T-helper 2 cell treated with Interferon-gamma antibody and Interleukin-4, amounts not matched to agents 5 μg/mL and 100 μg/mL, for 36 hours (primary cell): ENCODE measurements around the gene SLC26A11.
"Not testable (repeated sequence)": the region's sequence is repeated elsewhere in the genome, so short reads cannot be mapped to it uniquely, and the experiment has no call there.

Experiments
- DNase-seq: peaks from one replicate; pipeline ENCODE4 v3.0.0; 2021; ENCODE audit warnings: low spot score
- H3K27ac Mint-ChIP-seq: one replicate; pipeline ENCODE4 v1.8.0; 2021; ENCODE audit warnings: mild to moderate bottlenecking, mixed read lengths
- H3K27me3 Mint-ChIP-seq: one replicate; pipeline ENCODE4 v1.8.0; 2021; ENCODE audit warnings: low read depth, mixed read lengths
- H3K36me3 Mint-ChIP-seq: one replicate; pipeline ENCODE4 v1.8.0; 2021; ENCODE audit warnings: low read depth, mixed read lengths
- H3K4me1 Mint-ChIP-seq: one replicate; pipeline ENCODE4 v1.8.0; 2021; ENCODE audit warnings: low read depth, mixed read lengths
- H3K4me3 Mint-ChIP-seq: one replicate; pipeline ENCODE4 v1.8.0; 2022; ENCODE audit warnings: mild to moderate bottlenecking, moderate library complexity, mixed read lengths
- H3K9me3 Mint-ChIP-seq: one replicate; pipeline ENCODE4 v1.8.0; 2021; ENCODE audit warnings: mixed read lengths

The SLC26A11 gene

DNA sequence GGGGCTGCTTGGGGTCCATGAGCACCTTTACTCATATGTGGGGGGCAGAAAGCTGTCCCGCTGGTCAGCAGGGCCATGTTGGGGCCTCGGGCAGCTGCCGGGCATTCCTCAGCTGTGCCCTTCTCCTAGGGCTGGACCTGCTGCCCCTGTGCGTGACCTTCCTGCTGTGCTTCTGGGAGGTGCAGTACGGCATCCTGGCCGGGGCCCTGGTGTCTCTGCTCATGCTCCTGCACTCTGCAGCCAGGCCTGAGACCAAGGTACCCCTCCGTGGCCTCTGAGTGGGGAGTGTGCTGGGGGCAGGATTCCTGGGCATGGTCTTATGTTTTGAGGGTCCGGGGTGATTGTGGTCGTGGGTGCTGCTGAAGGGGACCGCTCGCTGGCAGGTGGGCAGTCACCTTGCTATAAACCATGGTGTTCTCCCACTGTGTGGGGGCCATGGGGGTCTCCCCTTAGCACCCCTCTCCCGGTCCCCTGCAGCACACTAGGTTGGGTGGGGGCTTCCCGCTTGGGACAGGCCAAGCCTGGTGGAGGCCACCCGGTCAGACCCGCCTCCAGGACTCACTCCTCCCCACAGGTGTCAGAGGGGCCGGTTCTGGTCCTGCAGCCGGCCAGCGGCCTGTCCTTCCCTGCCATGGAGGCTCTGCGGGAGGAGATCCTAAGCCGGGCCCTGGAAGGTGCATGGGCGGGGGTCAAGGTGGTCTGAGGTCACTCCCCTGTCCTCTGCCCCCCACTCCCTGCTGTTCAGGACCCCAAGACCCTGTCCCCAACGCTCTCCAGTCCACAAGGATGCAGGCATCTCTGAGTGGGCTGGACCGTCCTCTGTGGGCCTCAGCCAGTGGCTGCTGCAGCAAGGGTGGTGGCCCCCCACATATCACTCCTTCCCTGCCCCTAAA is 28.0 kb downstream of the SLC26A11 start:
- H3K27me3 Mint-ChIP-seq, result no peaks in the 10 kb centered on the region
- H3K9me3 Mint-ChIP-seq, result no peaks in the 10 kb centered on the region
- no peaks in the 10 kb centered on the region for H3K36me3 Mint-ChIP-seq
- no peak for DNase-seq
- H3K4me1 Mint-ChIP-seq, result peaks cover 8% of the 10 kb centered on the region
- H3K27ac Mint-ChIP-seq, result no peak overlapping the region
- H3K4me3 Mint-ChIP-seq, result no peak overlapping the region

DNA sequence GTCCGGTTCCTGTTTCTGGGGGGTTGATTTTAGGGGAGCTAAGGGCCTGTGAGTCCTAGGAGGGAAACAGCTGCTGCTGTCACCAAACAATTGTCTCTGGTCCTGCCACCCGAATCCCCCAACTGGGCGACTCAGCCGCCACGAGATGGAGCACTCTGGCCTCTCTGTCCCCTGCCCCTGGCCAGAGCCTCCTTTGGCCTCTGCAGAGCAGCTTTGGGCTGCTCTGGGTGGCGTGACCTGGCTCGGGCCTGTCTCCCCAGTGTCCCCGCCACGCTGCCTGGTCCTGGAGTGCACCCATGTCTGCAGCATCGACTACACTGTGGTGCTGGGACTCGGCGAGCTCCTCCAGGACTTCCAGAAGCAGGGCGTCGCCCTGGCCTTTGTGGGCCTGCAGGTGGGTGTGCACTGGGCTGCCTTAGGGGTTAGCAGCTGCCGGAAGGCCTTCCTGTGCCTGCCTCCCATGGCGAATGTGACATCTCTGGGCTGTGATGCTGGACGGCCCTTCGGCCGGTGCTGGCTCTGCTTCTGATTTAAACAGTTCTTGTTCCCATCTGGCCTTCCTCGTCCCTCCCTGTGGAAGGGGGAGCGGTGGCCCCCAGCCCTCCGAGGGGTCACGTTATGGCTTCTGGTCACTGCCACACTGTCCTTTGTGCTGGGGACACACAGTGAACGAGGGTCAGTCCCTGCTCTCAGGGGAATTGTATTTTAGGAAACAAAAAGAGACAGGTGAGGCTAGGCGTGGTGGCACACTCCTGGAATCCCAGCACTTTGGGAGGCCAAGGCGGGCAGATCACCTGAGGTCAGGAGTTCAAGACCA is 28.9 kb downstream of the SLC26A11 start:
- no peak for DNase-seq
- Mint-ChIP-seq H3K27me3 (no peaks in the 10 kb centered on the region), H3K36me3 (no peaks in the 10 kb centered on the region), H3K27ac (no peak overlapping the region), H3K4me1 (peaks cover 15% of the 10 kb centered on the region), H3K9me3 (no peaks in the 10 kb centered on the region), H3K4me3 (no peak overlapping the region)

DNA sequence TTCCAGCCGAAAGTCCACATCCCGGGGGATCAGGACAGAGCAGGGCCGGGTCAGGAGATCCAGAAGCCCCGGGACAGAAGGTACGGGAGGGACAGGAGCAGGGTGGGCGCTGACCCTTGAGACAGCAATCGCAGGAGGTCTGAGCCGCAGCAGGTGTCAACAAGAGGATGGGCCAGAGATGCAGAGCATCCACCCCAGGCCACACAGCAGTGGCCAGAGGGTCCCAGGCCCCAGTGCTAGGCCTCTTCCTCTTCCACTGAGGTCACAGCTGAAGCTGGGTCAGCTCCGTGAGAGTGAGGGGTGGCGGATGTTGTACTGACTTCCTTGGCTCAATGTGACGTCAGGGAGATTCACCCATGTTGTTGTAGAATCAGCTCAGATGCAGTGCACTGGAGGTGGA is 31.7 kb downstream of the SLC26A11 start:
- Mint-ChIP-seq H3K4me3 (no peak overlapping the region), H3K36me3 (no peaks in the 10 kb centered on the region), H3K27me3 (no peaks in the 10 kb centered on the region), H3K4me1 (peaks cover 35% of the 10 kb centered on the region), H3K27ac (peak overlapping the region; percentile 45), H3K9me3 (no peaks in the 10 kb centered on the region)
- DNase-seq, result no peak

DNA sequence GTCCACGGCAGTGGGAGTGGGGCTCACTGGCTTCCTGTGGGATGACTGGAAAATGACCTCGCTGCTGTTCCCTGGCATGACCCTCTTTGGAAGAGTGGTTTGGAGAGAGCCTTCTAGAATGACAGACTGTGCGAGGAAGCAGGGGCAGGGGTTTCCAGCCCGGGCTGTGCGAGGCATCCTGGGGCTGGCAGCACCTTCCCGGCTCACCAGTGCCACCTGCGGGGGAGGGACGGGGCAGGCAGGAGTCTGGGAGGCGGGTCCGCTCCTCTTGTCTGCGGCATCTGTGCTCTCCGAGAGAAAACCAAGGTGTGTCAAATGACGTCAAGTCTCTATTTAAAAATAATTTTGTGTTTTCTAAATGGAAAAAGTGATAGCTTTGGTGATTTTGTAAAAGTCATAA is 32.6 kb downstream of the SLC26A11 start:
- peak; percentile 84 for DNase-seq
- peak overlapping the region; percentile 90 for H3K27ac Mint-ChIP-seq

DNA sequence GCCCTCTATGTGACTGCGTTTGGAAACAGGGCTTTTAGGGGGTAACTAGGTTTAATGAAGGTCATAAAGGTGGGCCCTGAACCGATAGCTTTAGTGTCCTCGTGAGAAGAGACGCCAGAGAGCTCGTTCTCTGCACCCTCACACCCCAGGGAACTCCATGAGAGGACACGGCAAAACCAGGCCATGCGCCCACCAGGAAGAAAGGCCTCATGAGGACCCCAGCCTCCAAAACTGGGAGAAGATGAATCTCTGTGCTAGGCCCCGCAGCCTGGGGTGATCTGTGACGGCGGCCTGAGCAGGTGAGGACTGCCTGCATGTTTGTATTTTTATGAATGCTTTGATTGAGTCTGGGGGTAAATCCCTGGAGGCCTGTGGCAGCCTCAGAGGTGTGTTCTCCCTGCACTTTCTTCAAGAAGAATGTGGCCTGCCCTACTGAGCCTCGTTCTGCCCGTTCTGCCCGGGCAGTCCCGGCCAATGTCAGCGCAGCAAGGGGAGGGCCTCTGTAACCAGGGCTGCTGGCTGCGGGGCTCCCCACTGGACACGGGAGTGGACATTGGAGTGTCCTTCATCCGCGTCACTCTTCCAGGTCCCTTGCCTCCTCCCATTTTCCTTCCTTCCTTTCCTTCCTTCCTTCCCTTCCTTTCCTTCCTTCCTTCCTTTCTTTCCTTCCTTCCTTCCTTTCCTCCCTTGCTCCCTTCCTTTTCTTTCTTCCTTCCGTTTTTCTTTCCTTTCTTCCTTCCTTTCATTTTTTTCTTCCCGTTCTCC is 33.6 kb downstream of the SLC26A11 start:
- Mint-ChIP-seq H3K27ac (peak overlapping the region; percentile 90), H3K36me3 (peaks cover 2% of the 10 kb centered on the region), H3K4me3 (peak overlapping the region; percentile 61), H3K4me1 (peaks cover 52% of the 10 kb centered on the region), H3K27me3 (no peaks in the 10 kb centered on the region), H3K9me3 (no peaks in the 10 kb centered on the region)
- no peak for DNase-seq

More for the DNA sequence above, 32.6 kb downstream of the SLC26A11 start:
- Mint-ChIP-seq H3K4me3 (no peak overlapping the region), H3K36me3 (no peaks in the 10 kb centered on the region), H3K27me3 (no peaks in the 10 kb centered on the region), H3K9me3 (no peaks in the 10 kb centered on the region), H3K4me1 (peaks cover 43% of the 10 kb centered on the region)

DNA sequence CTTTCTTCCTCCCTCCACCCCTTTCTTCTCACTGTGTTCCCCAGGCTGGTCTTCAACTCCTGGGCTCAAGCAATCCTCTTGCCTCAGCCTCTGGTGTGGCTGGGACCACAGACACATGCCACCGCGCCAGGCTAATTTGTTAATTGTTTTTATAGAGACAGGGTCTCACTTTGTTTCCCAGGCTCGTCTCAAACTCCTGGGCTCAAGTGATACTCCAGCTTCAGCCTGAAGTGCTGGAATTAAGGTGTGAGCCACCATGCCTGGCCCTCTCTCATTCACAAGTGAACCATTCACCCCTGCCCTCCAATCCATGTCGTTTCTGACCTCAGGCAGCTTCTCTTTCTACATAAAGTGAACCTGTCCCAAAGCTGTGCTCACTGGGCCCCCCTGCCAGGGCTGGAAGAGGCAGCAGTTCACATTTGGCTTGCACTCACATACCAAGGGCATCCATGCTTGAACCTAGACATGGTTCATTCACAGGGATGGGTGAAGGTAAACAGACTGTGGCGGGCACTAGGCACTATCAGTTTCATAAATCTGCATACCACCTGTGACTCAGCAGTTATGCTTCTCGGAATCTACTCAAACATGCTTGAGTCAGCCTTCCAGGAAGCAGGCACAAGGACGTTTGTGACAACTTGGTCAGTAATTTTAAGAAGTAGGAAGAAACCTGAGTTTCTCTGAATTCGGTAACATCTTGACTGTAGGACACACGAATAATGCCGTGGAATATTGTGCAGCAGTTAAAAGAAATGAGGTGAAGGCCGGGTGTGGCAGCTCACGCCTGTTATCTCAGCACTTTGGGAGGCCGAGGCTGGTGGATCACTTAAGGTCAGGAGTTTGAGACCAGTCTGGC is 34.4 kb downstream of the SLC26A11 start:
- Mint-ChIP-seq H3K4me1 (peaks cover 59% of the 10 kb centered on the region), H3K4me3 (peak overlapping the region; percentile 61), H3K9me3 (no peaks in the 10 kb centered on the region), H3K27ac (peak overlapping the region; percentile 90), H3K27me3 (no peaks in the 10 kb centered on the region), H3K36me3 (peaks cover 2% of the 10 kb centered on the region)
- peak; percentile 81 for DNase-seq

DNA sequence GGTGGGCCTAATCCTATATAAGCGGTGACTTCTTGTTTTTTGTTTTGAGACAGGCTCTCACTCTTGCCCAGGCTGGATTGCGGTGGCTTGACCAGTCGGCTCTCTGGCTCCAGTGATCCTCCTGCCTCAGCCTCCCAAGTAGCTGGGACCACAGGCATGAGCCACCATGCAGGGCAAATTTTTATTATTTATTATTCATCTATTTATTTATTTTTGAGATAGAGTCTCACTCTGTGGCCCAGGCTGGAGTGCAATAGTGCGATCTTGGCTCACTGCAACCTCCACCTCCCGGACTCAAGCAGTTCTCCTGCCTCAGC is 35.8 kb downstream of the SLC26A11 start:
- DNase-seq, result no peak
- Mint-ChIP-seq H3K27me3 (no peaks in the 10 kb centered on the region), H3K36me3 (peaks cover 2% of the 10 kb centered on the region), H3K9me3 (no peaks in the 10 kb centered on the region), H3K4me3 (peak overlapping the region; percentile 43), H3K27ac (peak overlapping the region; percentile 90), H3K4me1 (peaks cover 61% of the 10 kb centered on the region)

DNA sequence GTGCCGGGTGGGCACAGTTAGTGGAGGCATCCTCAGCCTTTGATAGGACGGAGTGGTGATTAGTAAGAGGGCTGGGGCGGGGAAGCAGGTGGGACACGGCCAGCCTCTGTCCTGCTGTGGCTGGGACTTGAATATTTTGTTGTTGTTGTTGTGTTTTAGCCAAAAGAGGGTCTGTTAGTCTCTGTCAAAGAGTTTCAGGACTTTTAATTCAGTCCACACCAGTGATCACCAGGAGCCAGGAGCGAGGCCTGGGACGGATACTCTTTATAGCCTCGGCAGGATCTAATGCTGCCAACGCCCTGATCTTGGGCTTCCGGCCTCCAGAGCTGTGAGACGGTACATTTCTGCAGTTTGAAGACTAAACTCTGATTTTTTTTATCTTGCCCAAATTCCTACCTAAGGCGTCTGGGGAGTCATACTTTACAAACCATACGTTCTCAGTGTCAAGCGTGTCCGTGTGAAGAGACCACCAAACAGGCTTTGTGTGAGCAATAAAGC is 37.5 kb downstream of the SLC26A11 start:
- peaks cover 69% of the 10 kb centered on the region for H3K4me1 Mint-ChIP-seq
- H3K9me3 Mint-ChIP-seq, result no peaks in the 10 kb centered on the region
- peak overlapping the region; percentile 94 for H3K4me3 Mint-ChIP-seq
- DNase-seq, result no peak
- H3K27me3 Mint-ChIP-seq, result no peaks in the 10 kb centered on the region
- H3K27ac Mint-ChIP-seq, result peak overlapping the region; percentile 98
- peaks cover 2% of the 10 kb centered on the region for H3K36me3 Mint-ChIP-seq

DNA sequence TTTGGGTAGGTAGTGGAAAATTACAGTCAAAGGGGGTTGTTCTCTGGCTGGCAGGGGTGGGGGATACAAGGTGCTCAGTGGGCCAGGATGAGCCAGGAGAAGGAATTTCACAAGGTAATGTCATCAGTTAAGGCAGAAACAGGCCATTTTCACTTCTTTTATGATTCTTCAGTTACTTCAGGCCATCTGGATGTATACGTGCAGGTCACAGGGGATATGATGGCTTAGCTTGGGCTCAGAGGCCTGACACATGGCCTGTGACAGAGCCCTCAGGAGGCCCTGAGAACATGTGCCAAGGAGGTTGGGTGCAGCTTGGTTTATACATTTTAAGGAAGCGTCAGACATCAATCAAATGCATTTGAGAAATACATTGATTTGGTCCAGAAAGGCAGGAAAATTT is 38.1 kb downstream of the SLC26A11 start:
- peak overlapping the region; percentile 98 for H3K27ac Mint-ChIP-seq
- DNase-seq, H3K36me3 Mint-ChIP-seq, H3K9me3 Mint-ChIP-seq, H3K27me3 Mint-ChIP-seq: not testable (repeated sequence)
- peak overlapping the region; percentile 94 for H3K4me3 Mint-ChIP-seq
- peaks cover 64% of the 10 kb centered on the region for H3K4me1 Mint-ChIP-seq

DNA sequence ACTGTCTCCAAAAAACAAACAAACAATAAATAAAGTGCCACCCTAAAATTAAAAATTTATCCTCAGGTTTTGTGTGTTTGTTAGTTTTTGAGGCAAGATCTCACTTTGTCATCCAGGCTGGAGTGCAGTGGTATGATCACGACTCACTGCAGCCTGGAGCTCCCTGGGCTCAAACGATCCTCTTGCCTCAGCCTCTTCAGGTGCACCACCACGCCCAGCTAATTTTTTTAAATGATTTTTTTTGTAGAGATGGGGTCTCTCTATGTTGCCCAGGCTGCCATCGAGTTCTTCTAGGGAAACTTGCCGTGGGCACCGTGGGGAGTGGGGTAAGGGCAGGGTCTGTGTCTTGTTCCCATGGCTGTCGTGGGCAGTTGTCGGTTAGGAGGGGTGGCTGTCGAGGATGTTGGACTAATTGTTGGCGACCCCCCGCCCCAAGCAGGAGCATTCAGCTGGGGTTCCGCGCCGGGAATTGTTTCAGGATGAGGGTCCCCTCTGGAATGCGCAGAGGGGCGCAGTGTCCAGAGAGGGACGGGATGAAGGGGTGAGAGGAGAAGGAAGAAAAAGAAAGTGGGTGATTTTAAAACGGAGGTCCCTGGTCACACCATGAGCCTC is 39.3 kb downstream of the SLC26A11 start:
- Mint-ChIP-seq H3K27me3 (no peaks in the 10 kb centered on the region), H3K36me3 (peaks cover 11% of the 10 kb centered on the region), H3K27ac (peak overlapping the region; percentile 98), H3K4me1 (peaks cover 53% of the 10 kb centered on the region), H3K4me3 (peak overlapping the region; percentile 94), H3K9me3 (no peaks in the 10 kb centered on the region)
- no peak for DNase-seq

DNA sequence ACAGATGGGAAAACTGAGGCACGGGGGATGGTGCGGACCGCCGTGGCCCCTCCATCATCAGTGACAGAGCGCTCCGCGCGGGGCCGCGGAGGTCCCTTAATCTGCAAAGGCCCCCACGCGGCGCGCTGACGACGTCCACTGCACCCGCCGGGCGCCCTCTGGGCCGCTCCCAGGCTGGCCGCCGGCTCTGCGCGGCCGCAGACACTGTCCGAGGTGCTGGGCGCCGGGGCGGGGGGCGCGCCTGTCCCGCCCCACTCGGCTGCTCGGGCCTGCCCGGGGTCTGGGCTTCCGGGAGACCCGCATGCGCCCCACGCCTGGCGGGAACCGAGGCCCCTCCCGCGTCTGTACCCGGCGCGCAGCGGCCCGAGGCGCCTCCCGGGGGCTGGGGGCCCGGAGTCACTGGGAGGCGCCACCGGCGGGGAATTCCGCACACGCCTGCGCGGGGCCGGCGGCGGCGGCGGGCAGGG is 39.9 kb downstream of the SLC26A11 start:
- no peaks in the 10 kb centered on the region for H3K27me3 Mint-ChIP-seq
- DNase-seq, result peak; percentile 80
- no peaks in the 10 kb centered on the region for H3K9me3 Mint-ChIP-seq
- peak overlapping the region; percentile 98 for H3K27ac Mint-ChIP-seq
- peak overlapping the region; percentile 94 for H3K4me3 Mint-ChIP-seq
- H3K36me3 Mint-ChIP-seq, result peaks cover 17% of the 10 kb centered on the region
- peaks cover 47% of the 10 kb centered on the region for H3K4me1 Mint-ChIP-seq

DNA sequence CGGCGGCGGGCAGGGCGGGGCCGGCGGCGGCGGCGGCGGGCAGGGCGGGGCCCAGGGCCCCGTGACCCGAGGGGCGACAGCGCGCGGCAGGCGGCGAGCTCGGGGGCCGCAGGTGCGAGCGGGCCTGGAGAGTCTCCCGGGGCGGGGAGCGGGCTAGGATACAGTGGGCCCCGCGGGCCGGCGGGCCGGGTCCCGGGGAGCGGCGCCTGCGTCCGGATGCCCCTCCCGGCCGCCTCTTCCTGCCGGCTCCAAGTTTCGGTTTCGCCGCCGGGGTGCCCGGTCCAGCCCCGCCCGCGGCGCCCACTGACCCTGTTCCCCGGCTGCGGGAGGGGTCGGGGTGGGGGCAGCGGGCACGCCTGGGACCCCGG is 40.5 kb downstream of the SLC26A11 start, which contains the start of gene RNF213:
RNF213 (plus strand) TSS at position 62 of the 368 bp plus-strand sequence. CDS start 2,830 bp downstream, outside the sequence.
- Mint-ChIP-seq H3K9me3 (no peaks in the 10 kb centered on the region), H3K4me1 (peaks cover 47% of the 10 kb centered on the region), H3K27ac (peak within 1 kb of the TSS; percentile 98), H3K4me3 (peak within 1 kb of the TSS; percentile 100), H3K27me3 (no peaks in the 10 kb centered on the region), H3K36me3 (peaks cover 23% of the 10 kb centered on the region)
- DNase-seq, result peak; percentile 66
